ENCODE measurements around the gene TVP23A.

DNA sequence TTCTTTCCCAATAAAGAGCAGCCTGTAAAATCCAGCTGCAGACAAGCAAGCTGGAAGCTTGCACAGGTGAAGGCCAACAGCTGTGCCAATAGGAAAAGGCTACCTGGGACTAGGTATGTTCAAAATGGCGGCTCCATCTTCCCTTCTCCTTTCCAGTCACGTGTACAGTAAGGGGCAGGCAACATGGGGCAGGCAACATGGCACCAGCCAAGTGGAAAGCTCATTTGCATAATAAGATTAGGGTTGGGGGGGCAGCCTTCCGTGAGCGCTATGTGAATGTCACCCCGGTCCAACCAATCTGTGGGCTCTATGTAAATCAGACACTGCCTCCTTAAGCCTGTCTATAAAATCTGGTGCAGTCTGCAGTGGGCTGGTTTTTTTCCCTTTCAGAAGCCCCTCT lies 31.3 kb downstream of the TVP23A start:
- no peak for TF ChIP-seq ZFX (IDR thresholded peaks at IDR 0.05; ENCODE audit: borderline replicate concordance)
- TF ChIP-seq, protein P1, sequence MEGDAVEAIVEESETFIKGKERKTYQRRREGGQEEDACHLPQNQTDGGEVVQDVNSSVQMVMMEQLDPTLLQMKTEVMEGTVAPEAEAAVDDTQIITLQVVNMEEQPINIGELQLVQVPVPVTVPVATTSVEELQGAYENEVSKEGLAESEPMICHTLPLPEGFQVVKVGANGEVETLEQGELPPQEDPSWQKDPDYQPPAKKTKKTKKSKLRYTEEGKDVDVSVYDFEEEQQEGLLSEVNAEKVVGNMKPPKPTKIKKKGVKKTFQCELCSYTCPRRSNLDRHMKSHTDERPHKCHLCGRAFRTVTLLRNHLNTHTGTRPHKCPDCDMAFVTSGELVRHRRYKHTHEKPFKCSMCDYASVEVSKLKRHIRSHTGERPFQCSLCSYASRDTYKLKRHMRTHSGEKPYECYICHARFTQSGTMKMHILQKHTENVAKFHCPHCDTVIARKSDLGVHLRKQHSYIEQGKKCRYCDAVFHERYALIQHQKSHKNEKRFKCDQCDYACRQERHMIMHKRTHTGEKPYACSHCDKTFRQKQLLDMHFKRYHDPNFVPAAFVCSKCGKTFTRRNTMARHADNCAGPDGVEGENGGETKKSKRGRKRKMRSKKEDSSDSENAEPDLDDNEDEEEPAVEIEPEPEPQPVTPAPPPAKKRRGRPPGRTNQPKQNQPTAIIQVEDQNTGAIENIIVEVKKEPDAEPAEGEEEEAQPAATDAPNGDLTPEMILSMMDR (IDR thresholded peaks at IDR 0.05) = no peak
